GM18951 (cell line): ENCODE results near the gene PAX8.

Experiments used
- POLR2A ChIP-seq: IDR thresholded peaks from 4 replicates; pipeline ENCODE4 v1.6.1; 2011; ENCODE audit warnings: mild to moderate bottlenecking; ENCODE audit not compliant: insufficient read length, insufficient read depth; ENCODE audit errors: extremely low read depth
- in situ Hi-C: fragments of 300-500 bp; cut with MboI; formaldehyde crosslinking; loops from one replicate; pipeline ENCODE4 v1.12.0; 2022; ENCODE audit warnings: low sequenced_read_pairs, mixed read lengths, inconsistent platforms; ENCODE audit not compliant: unreplicated experiment

PAX8 gene

GRCh38 chr2:113181258-113182051 is 97.3 kb downstream of the PAX8 start:
- in situ Hi-C loops = no loop called here
- no peak for TF ChIP-seq POLR2A

DNA sequence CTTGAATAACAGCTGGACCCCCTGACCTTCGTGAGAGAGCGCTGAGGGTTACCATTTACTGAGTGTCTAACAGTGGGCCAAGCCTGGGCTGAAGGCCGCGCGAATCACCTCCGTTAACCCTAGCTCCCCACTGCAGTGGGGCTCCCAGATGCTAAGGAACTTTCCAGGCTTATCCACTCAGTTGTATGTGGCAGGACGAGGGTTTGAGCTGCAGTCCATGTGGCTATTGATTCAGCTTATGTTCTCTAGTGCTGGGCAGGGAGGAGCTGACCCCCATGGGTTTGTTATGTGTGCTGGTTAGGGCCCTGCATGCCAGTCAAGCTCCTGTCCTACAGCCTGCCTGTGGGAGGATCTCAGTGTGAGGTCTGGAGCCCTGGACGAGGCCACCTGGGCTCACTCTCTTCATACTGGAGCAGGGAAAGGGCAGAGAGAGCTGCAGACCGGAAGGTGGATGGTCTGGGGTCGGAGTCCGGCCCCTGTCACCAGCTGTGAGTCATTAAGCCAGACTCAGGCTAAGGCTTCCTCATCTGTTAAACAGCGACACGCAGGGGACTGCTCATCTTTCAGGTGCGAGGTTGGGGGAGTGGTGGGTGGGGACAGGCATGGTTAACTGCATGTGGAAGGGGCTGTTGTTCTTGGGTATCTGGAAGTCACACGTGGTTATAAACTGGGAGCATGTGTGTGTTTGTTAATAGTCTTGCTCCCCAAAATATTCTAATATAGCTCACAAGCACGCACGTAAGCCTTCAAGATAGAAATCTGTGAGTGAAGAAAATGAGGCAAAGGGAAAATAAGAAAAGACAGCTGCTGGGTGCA is 98.4 kb downstream of the PAX8 start:
- in situ Hi-C loops = no loop called here
- TF ChIP-seq POLR2A = no peak

- no peak for TF ChIP-seq POLR2A
- in situ Hi-C loops = no loop called here
Observed at GRCh38 chr2:113179446-113180045, 99.2 kb downstream of the PAX8 start.

DNA sequence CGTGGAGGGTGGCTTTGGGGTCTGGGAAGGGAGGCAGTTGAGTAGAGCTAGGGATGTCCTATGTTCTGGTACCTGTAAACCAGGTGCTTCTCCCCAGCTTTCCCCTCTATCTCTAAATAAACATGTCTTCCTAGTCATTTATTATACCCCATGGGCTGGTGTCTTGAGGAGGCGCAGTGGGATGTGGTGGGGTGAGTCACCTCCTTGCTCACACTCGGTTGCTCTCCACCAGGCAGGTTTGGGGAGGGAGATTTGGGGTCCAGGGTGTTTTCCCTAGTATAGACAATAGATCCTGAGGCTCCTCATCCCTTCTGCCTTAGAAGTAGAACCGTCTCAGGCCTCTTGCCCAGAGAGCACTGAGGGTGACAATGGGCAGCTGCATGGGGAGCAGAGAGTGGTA is 99.8 kb downstream of the PAX8 start:
- no peak for TF ChIP-seq POLR2A
- in situ Hi-C loops = no loop called here

- TF ChIP-seq POLR2A = no peak
- in situ Hi-C loops = no loop called here
Observed at GRCh38 chr2:113178069-113178746, 100.5 kb downstream of the PAX8 start.

DNA sequence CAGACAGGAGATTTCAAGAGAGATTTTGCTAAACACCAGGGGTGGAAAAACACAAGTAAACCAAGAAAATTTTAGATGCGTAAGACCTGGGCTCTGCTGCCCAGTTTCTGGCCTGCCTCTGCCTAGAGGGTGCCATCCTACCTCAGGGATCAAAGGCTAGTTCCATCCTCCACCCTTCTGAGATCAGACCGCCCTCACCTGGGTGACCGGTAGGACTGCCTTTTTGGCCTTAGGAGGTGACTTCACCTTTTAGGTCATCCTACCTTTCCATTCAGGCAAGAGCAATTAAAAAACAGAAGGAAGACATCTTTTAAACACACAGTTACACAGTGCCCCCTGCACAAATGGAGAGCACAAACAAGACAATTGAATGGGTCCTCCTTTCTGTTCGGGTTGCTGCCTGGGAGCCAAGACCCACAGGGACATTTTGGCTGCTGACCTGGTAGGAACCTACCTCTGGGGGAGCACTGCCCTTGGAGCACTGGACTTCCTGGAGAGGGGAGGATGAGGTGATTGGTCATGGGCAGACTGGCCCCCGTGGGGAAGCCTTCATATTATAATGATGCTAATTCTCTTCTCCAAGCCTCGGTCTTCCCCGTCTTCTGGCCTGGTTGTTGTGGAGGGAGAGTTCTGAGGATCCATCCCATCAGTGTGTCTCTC is 101.9 kb downstream of the PAX8 start:
- in situ Hi-C loops = no loop called here
- no peak for TF ChIP-seq POLR2A

DNA sequence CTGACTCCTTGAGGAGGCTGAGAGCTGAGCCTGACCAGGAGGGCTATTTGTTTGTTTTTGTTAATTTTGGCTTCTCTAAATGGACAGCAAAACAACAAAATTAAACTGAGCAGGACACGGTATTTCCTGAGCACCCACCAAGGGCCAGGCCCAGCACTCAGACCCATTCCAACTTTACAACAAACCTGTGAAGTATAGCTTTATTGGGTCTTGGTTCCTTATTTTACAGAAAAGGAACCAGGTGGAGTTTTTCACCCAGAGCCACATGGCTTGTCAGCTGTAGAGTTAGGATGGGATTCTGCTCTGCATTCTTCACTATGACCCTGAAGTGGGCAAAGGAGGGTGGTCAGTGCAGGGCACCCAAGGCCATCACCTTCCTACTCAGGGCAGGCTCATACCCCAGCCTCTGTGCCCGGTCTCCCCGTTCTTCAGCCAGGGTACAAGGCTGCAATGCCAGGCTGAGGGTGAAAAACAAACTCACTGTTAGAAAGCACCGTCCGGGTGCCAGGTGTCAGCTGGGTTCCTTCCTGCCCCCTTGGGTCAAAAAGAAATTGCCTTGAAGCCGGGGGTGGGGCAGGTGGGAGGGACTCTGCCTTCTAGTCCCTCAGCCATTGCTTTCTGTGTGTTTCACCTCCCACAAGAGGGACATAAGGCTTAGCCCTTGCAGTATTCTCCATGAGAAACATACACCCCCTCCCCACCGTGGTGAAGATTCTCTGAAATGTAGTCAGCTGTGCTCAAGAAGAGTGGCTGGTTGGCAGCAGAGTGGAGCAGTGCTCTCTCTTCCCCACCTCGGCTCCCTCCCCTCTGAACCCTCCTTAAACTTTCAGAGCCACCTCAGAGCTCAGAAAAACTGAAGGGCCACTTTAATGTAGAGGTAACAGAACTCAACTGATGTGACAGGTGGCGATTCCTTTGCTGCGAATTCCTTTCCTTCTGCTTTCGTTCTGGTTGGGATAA is 102.7 kb downstream of the PAX8 start:
- TF ChIP-seq POLR2A = no peak

GRCh38 chr2:113175042-113175628 is 103.6 kb downstream of the PAX8 start:
- TF ChIP-seq POLR2A = peak; percentile 83
- in situ Hi-C loops = no loop called here

More for the DNA sequence above, 102.7 kb downstream of the PAX8 start:
- in situ Hi-C loops = no loop called here

GRCh38 chr2:113174376-113174750 is 104.4 kb downstream of the PAX8 start:
- TF ChIP-seq POLR2A = no peak

DNA sequence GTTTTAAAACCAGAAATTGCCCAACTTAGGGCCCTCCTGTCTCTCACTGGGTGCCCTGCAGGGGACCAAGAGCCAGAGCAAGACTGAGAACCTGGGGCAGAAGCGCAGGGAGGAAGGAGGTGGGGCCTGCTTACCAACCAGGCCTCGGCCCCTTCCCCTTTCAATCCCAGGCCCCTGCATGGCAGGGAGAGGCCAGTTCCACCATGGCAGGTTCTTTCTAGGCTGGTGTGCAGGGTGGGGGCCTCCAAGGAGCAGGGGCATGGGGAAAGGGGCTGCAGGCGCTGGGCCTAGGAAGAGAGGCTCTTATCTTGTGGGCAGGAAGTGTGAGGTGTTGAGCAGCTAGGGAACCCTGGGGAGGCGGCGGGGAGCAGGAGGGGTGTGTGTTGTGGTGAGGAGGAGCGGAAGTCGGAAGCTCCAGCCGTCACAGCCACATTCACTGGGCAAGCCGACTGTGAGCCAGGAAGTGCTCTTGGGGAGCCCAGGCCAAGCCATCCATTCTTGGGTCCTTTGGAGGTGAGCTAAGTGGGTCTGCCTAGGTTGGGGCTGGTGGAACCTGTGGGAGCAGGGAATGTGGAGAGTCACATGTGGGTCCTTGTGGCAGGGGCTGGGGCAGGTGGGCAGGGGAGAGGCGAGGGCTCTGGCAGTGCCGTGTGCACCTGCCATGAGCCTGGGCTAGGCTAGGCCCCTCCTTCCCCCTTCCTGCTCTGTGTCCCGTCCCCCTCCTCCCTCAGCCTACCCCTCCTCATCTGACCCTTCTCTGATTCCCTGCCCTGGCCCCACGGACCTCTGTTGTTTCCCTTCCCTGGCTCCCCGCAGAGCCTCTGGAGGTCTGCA is 105.0 kb downstream of the PAX8 start, which contains the start of gene PSD4:
Gene PSD4, plus strand, starts transcription at position 430 of the 834 bp plus-strand sequence. CDS start 8,486 bp downstream, outside the sequence.
- peak; percentile 90 for TF ChIP-seq POLR2A
- in situ Hi-C loops = no loop called here

More at GRCh38 chr2:113174376-113174750, 104.4 kb downstream of the PAX8 start:
- in situ Hi-C loops = no loop called here
